ENCODE data around the gene CPA1.

Gene CPA1

GRCh38 chr7:130433301-130433700, 53.0 kb downstream of the CPA1 start:
- no peak for DNase-seq (ENCODE audit: low read depth)

DNA sequence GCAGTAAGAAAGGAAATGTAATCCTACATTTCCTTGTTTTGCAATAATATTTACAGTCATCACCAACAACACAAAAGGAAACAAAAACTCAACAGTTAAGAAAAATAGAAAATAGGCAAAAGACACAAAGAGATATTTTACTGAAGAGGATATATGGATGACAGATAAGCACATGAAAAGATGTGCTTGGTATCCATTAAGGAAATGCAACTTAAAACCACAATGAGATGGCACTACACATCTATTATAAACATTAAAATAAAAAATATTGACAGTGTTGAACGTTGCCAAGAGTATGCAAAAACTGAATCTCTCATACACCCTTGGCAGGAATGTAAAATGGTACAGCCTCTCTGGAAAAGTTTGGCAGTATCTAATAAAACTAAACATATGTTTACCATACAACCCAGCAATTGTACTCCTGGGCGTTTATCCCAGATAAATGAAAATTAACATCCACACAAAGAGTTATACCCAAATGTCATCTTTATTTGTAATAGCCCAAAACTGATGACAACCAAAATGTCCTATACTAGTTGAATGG, 55.1 kb downstream of the CPA1 start:
- H3K4me3 ChIP-seq (ENCODE audit: low read length): no peak overlapping the region
- TF ChIP-seq, protein P1, sequence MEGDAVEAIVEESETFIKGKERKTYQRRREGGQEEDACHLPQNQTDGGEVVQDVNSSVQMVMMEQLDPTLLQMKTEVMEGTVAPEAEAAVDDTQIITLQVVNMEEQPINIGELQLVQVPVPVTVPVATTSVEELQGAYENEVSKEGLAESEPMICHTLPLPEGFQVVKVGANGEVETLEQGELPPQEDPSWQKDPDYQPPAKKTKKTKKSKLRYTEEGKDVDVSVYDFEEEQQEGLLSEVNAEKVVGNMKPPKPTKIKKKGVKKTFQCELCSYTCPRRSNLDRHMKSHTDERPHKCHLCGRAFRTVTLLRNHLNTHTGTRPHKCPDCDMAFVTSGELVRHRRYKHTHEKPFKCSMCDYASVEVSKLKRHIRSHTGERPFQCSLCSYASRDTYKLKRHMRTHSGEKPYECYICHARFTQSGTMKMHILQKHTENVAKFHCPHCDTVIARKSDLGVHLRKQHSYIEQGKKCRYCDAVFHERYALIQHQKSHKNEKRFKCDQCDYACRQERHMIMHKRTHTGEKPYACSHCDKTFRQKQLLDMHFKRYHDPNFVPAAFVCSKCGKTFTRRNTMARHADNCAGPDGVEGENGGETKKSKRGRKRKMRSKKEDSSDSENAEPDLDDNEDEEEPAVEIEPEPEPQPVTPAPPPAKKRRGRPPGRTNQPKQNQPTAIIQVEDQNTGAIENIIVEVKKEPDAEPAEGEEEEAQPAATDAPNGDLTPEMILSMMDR (conservative IDR thresholded peaks at IDR 0.05; ENCODE audit: low read depth, low read length): no peak
- no peak for DNase-seq (ENCODE audit: low read depth)

More at GRCh38 chr7:130433301-130433700, 53.0 kb downstream of the CPA1 start:
- no peak overlapping the region for H3K4me3 ChIP-seq (ENCODE audit: low read length)
- TF ChIP-seq, protein P1 (conservative IDR thresholded peaks at IDR 0.05; ENCODE audit: low read depth, low read length): no peak

DNA sequence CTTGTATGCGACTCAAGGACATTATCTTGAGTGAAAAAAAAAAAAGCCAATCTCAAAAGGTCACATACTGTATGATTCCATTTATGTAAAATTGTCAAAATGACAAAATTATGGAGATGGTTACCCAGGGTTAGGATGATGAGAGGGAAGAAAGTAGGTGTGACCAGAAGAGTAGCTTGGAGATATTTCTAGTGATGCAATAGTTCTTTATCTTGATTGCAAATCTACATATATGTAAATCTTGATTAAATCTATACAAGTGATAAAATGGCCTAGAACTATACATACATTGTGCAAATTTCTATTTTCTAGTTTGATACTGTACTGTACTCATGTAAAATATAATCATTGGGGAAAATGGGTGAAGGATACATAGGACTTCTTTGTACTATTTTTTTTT, 56.0 kb downstream of the CPA1 start:
- no peak overlapping the region for H3K4me3 ChIP-seq (ENCODE audit: low read length)
- TF ChIP-seq, protein P1 (conservative IDR thresholded peaks at IDR 0.05; ENCODE audit: low read depth, low read length): no peak
- DNase-seq (ENCODE audit: low read depth): no peak
